Large intestine (tissue), 3 donors: ENCODE measurements around the gene CAMSAP2. TPM values are rescaled to one million over a fixed set of nuclear protein-coding genes. Genes with fewer than 3 reads are reported as not detected.
A peak's percentile ranks its signal among the peaks of the same experiment; 100 is the strongest.

ENCODE experiments used
- DNase-seq, 2 donors: peaks; one replicate each; pipeline versions ENCODE4 v3.0.0 to v3.0.0-alpha.2; 2013
- H3K27ac ChIP-seq: one replicate; pipeline ENCODE4 v1.5.1; 2013; ENCODE audit warnings: low read length
- H3K27me3 ChIP-seq: 2 replicates; pipeline ENCODE4 v1.6.1; 2013; ENCODE audit warnings: low read length; ENCODE audit not compliant: control insufficient read depth, insufficient read depth
- H3K36me3 ChIP-seq: 2 replicates; pipeline ENCODE4 v1.6.1; 2013; ENCODE audit warnings: low read length; ENCODE audit not compliant: control insufficient read depth, insufficient read depth
- H3K4me1 ChIP-seq: one replicate; pipeline ENCODE4 v1.6.1; 2013; ENCODE audit warnings: low read length; ENCODE audit not compliant: control insufficient read depth, insufficient read depth
- H3K4me3 ChIP-seq: one replicate; pipeline ENCODE4 v1.5.1; 2013; ENCODE audit warnings: low read length
- H3K9me3 ChIP-seq: one replicate; pipeline ENCODE4 v1.6.1; 2013; ENCODE audit warnings: mild to moderate bottlenecking, low read depth, low read length, moderate library complexity; ENCODE audit not compliant: control insufficient read depth
- WGBS: methylation state at CpG from one replicate; pipeline ENCODE4 v1.1.5; 2013; ENCODE audit warnings: low lambda C conversion rate; ENCODE audit not compliant: insufficient coverage; 5-methylcytosine and 5-hydroxymethylcytosine counted together
- polyA plus RNA-seq: library from polyadenylated mRNA; unstranded; fragments of 120-200 nt; gene quantifications from one replicate; pipeline ENCODE4 v1.2.1, GENCODE V29; 2013

CAMSAP2 gene
- polyA plus RNA-seq, 1 donor = 17.9 TPM

GRCh38 chr1:200877839-200878551 is 139.3 kb downstream of the CAMSAP2 start:
- Histone ChIP-seq H3K36me3 (no peaks in the 10 kb centered on the region), H3K9me3 (peaks cover 9% of the 10 kb centered on the region), H3K27ac (no peak overlapping the region), H3K27me3 (peaks cover 32% of the 10 kb centered on the region), H3K4me1 (peaks cover 4% of the 10 kb centered on the region), H3K4me3 (no peak overlapping the region)
- WGBS = 80% methylated on average over 1 of the region's 6 CpGs
- no peak for DNase-seq

GRCh38 chr1:200880212-200880611 is 141.5 kb downstream of the CAMSAP2 start:
- peaks cover 13% of the 10 kb centered on the region for H3K27me3 ChIP-seq
- no CpG with 5 or more reads among the region's 3 CpGs for WGBS
- no peaks in the 10 kb centered on the region for H3K4me1 ChIP-seq
- DNase-seq = no peak
- no peak overlapping the region for H3K4me3 ChIP-seq
- H3K36me3 ChIP-seq = no peaks in the 10 kb centered on the region
- no peaks in the 10 kb centered on the region for H3K9me3 ChIP-seq
- H3K27ac ChIP-seq = no peak overlapping the region

GRCh38 chr1:200883118-200883517 is 144.4 kb downstream of the CAMSAP2 start:
- no peak for DNase-seq
- H3K36me3 ChIP-seq = no peaks in the 10 kb centered on the region
- peaks cover 3% of the 10 kb centered on the region for H3K27me3 ChIP-seq
- no peak overlapping the region for H3K27ac ChIP-seq
- peaks cover 2% of the 10 kb centered on the region for H3K4me1 ChIP-seq
- no peaks in the 10 kb centered on the region for H3K9me3 ChIP-seq
- WGBS = no CpG with 5 or more reads among the region's 3 CpGs
- H3K4me3 ChIP-seq = no peak overlapping the region

- no peak overlapping the region for H3K27ac ChIP-seq
- no peaks in the 10 kb centered on the region for H3K36me3 ChIP-seq
- no peaks in the 10 kb centered on the region for H3K9me3 ChIP-seq
- DNase-seq = no peak
- no peak overlapping the region for H3K4me3 ChIP-seq
- H3K27me3 ChIP-seq = no peaks in the 10 kb centered on the region
- 94% methylated on average over 3 of the region's 6 CpGs for WGBS
- peaks cover 17% of the 10 kb centered on the region for H3K4me1 ChIP-seq
These were observed 147.1 kb downstream of the CAMSAP2 start for GRCh38 chr1:200885623-200886402.

- H3K4me3 ChIP-seq = no peak overlapping the region
- no CpG with 5 or more reads among the region's 2 CpGs for WGBS
- no peaks in the 10 kb centered on the region for H3K36me3 ChIP-seq
- no peaks in the 10 kb centered on the region for H3K27me3 ChIP-seq
- H3K4me1 ChIP-seq = peaks cover 17% of the 10 kb centered on the region
- H3K9me3 ChIP-seq = no peaks in the 10 kb centered on the region
- H3K27ac ChIP-seq = no peak overlapping the region
- no peak for DNase-seq
These were observed 147.9 kb downstream of the CAMSAP2 start for GRCh38 chr1:200886594-200886993.

- Histone ChIP-seq H3K27ac (no peak overlapping the region), H3K27me3 (no peaks in the 10 kb centered on the region), H3K9me3 (no peaks in the 10 kb centered on the region), H3K36me3 (no peaks in the 10 kb centered on the region), H3K4me1 (peaks cover 17% of the 10 kb centered on the region), H3K4me3 (no peak overlapping the region)
- WGBS = no CpG with 5 or more reads among the region's 11 CpGs
- DNase-seq = no peak
These were observed 148.3 kb downstream of the CAMSAP2 start for GRCh38 chr1:200887036-200887435.

GRCh38 chr1:200887772-200888348 is 149.2 kb downstream of the CAMSAP2 start:
- peaks cover 22% of the 10 kb centered on the region for H3K4me1 ChIP-seq
- no peaks in the 10 kb centered on the region for H3K36me3 ChIP-seq
- H3K27ac ChIP-seq = no peak overlapping the region
- H3K4me3 ChIP-seq = no peak overlapping the region
- DNase-seq = no peak
- no peaks in the 10 kb centered on the region for H3K27me3 ChIP-seq
- WGBS = 88% methylated on average over 1 of the region's 9 CpGs
- H3K9me3 ChIP-seq = no peaks in the 10 kb centered on the region

GRCh38 chr1:200888349-200888838 is 149.7 kb downstream of the CAMSAP2 start:
- H3K4me3 ChIP-seq = no peak overlapping the region

GRCh38 chr1:200889571-200889970 is 150.9 kb downstream of the CAMSAP2 start:
- Histone ChIP-seq H3K9me3 (no peaks in the 10 kb centered on the region), H3K36me3 (no peaks in the 10 kb centered on the region), H3K4me3 (no peak overlapping the region), H3K27me3 (no peaks in the 10 kb centered on the region), H3K4me1 (peaks cover 35% of the 10 kb centered on the region), H3K27ac (no peak overlapping the region)
- no peak for DNase-seq
- WGBS = no CpG with 5 or more reads among the region's 2 CpGs

More at GRCh38 chr1:200888349-200888838, 149.7 kb downstream of the CAMSAP2 start:
- H3K9me3 ChIP-seq = no peaks in the 10 kb centered on the region
- H3K4me1 ChIP-seq = peaks cover 25% of the 10 kb centered on the region
- H3K36me3 ChIP-seq = no peaks in the 10 kb centered on the region
- peak in 1 of 2 donors; percentile 57 for DNase-seq
- WGBS = no CpG with 5 or more reads among the region's 7 CpGs
- no peaks in the 10 kb centered on the region for H3K27me3 ChIP-seq
- no peak overlapping the region for H3K27ac ChIP-seq

- H3K4me1 ChIP-seq = peaks cover 36% of the 10 kb centered on the region
- no peak for DNase-seq
These were observed 151.3 kb downstream of the CAMSAP2 start for GRCh38 chr1:200890027-200890426.

More at GRCh38 chr1:200890027-200890426, 151.3 kb downstream of the CAMSAP2 start:
- no CpG with 5 or more reads among the region's 15 CpGs for WGBS
- H3K27ac ChIP-seq = no peak overlapping the region
- H3K4me3 ChIP-seq = no peak overlapping the region
- H3K36me3 ChIP-seq = no peaks in the 10 kb centered on the region
- no peaks in the 10 kb centered on the region for H3K27me3 ChIP-seq
- H3K9me3 ChIP-seq = no peaks in the 10 kb centered on the region
